ENCODE results near the gene ADGRL1. TPM values are rescaled to one million over a fixed set of nuclear protein-coding genes. Genes with fewer than 3 reads are reported as not detected.
A peak's percentile ranks its signal among the peaks of the same experiment; 100 is the strongest.

Gene ADGRL1
- total RNA-seq, 4 donors from 2014 or later, result 20.8 to 55.1 (median 32.6) TPM

- peaks cover 27 to 32% (median 32%) of the 10 kb centered on the region in 4 donors for H3K4me1 ChIP-seq
- no peak for TF ChIP-seq POLR2AphosphoS5 (IDR thresholded peaks at IDR 0.05)
- no peak for TF ChIP-seq POLR2A (IDR thresholded peaks at IDR 0.05; ENCODE audit: low read depth)
- TF ChIP-seq CTCF (IDR thresholded peaks at IDR 0.05), result no peak
- TF ChIP-seq EP300 (IDR thresholded peaks at IDR 0.05), result no peak
- H3K4me3 ChIP-seq, result no peak overlapping the region
- intact Hi-C loops (cut with DNase I), result no loop called here
- no peaks in the 10 kb centered on the region for H3K27me3 ChIP-seq
- no peaks in the 10 kb centered on the region for H3K9me3 ChIP-seq
- WGBS, result no CpG with 5 or more reads among the region's 47 CpGs
- peaks cover 13 to 48% (median 36%) of the 10 kb centered on the region in 4 donors for H3K36me3 ChIP-seq
- H3K27ac ChIP-seq (replicated peaks in 1 of 4), result peak overlapping the region; percentile 74 to 80 (median 78)
- no peak for DNase-seq (ENCODE audit: extremely low spot score)
Observed at GRCh38 chr19:14150770-14151661, 55.0 kb downstream of the ADGRL1 start.

- intact Hi-C loops (cut with DNase I), result no loop called here
- Histone ChIP-seq H3K4me1 (peaks cover 27 to 32% (median 32%) of the 10 kb centered on the region in 4 donors), H3K27me3 (no peaks in the 10 kb centered on the region), H3K4me3 (peak overlapping the region; percentile 19 to 35 (median 30)), H3K9me3 (no peaks in the 10 kb centered on the region), H3K27ac (replicated peaks in 1 of 4) (peak overlapping the region; percentile 74 to 80 (median 78)), H3K36me3 (peaks cover 11 to 40% (median 28%) of the 10 kb centered on the region in 4 donors)
- WGBS, result 19% methylated on average over 5 of the region's 10 CpGs
- DNase-seq (ENCODE audit: extremely low spot score), result no peak
- TF ChIP-seq CTCF (IDR thresholded peaks at IDR 0.05) (no peak), POLR2AphosphoS5 (IDR thresholded peaks at IDR 0.05) (no peak), EP300 (IDR thresholded peaks at IDR 0.05) (no peak), POLR2A (IDR thresholded peaks at IDR 0.05; ENCODE audit: low read depth) (no peak)
Observed at GRCh38 chr19:14150041-14150769, 55.8 kb downstream of the ADGRL1 start.

GRCh38 chr19:14149509-14149994 is 56.4 kb downstream of the ADGRL1 start:
- 6% methylated on average over 21 of the region's 21 CpGs for WGBS
- peaks cover 10 to 33% (median 21%) of the 10 kb centered on the region in 4 donors for H3K36me3 ChIP-seq
- H3K9me3 ChIP-seq, result no peaks in the 10 kb centered on the region
- H3K4me3 ChIP-seq, result peak overlapping the region; percentile 19 to 35 (median 30)
- TF ChIP-seq EP300 (IDR thresholded peaks at IDR 0.05), result no peak
- peak in 1 of 2 donors; percentile 33 for TF ChIP-seq POLR2AphosphoS5 (IDR thresholded peaks at IDR 0.05)
- no peak for TF ChIP-seq CTCF (IDR thresholded peaks at IDR 0.05)
- H3K27ac ChIP-seq (replicated peaks in 1 of 4), result peak overlapping the region; percentile 74 to 80 (median 78)
- intact Hi-C loops (cut with DNase I), result loop anchor here (2.0 to 10.0 kb wide), 5 partner anchors 53 to 325 kb away; partner anchors contain the start of gene PTGER1
- no peaks in the 10 kb centered on the region for H3K27me3 ChIP-seq
- peak; percentile 96 for DNase-seq (ENCODE audit: extremely low spot score)
- peaks cover 27 to 32% (median 32%) of the 10 kb centered on the region in 4 donors for H3K4me1 ChIP-seq

GRCh38 chr19:14148751-14149410 is 57.1 kb downstream of the ADGRL1 start:
- Histone ChIP-seq H3K27ac (replicated peaks in 1 of 4) (peak overlapping the region; percentile 74 to 80 (median 78)), H3K27me3 (no peaks in the 10 kb centered on the region), H3K4me1 (peaks cover 27 to 32% (median 32%) of the 10 kb centered on the region in 4 donors), H3K36me3 (peaks cover 9 to 27% (median 18%) of the 10 kb centered on the region in 4 donors), H3K9me3 (no peaks in the 10 kb centered on the region), H3K4me3 (peak overlapping the region; percentile 19 to 35 (median 30))
- intact Hi-C loops (cut with DNase I), result loop anchor here (2.0 to 10.0 kb wide), 5 partner anchors 53 to 326 kb away; partner anchors contain the start of gene PTGER1
- TF ChIP-seq CTCF (IDR thresholded peaks at IDR 0.05) (no peak), POLR2A (IDR thresholded peaks at IDR 0.05; ENCODE audit: low read depth) (no peak), POLR2AphosphoS5 (IDR thresholded peaks at IDR 0.05) (no peak), EP300 (IDR thresholded peaks at IDR 0.05) (no peak)
- WGBS, result 53% methylated on average over 12 of the region's 13 CpGs
- no peak for DNase-seq (ENCODE audit: extremely low spot score)

Measured in esophagus muscularis mucosa (tissue), 4 donors.